K562 (cell line): ENCODE data around the gene GPRIN3. TPM values are rescaled to one million over a fixed set of nuclear protein-coding genes. Genes with fewer than 3 reads are reported as not detected.
A peak's percentile ranks its signal among the peaks of the same experiment; 100 is the strongest.

Experiments
- ATAC-seq: fragments of 200-7000 bp; cut with Tn5 transposase; 3 replicates; pipeline ENCODE4 v1.9.1; 2020; ENCODE audit warnings: moderate library complexity
- BruUV-seq: library from RNA; stranded (reverse); fragments of 400-500 nt; replicated peaks from 2 replicates; lab custom pipeline; 2021; lab: Mats Ljungman, UMichigan
- CTCF ChIA-PET: fragments of 300-600 bp; formaldehyde crosslinking; extraction: SDS; loops from one replicate; lab custom pipeline; 2021; ENCODE audit warnings: low intra/inter-chr PET ratio; lab: Yijun Ruan, JAX
- POLR2A ChIA-PET: fragments of 300-600, 350-650 bp; sonication (Branson Sonifier 250); formaldehyde crosslinking; extraction: SDS; loops from one replicate; lab custom pipeline; 2021; ENCODE audit warnings: antibody characterized with exemption, inconsistent platforms; lab: Yijun Ruan, JAX
- DNase-seq, 4 experiments: peaks; one replicate each; pipeline versions ENCODE4 v3.0.0 to v3.0.0-alpha.2; 2011 to 2018; ENCODE audit warnings: low spot score in 3 of 4, mixed read lengths in 3 of 4; ENCODE audit errors: extremely low read depth in 1 of 4
- FAIRE-seq: peaks from 2 replicates; lab custom pipeline; 2011; peaks lifted over from hg19 to GRCh38; lab: Jason Lieb, UNC
- H2AFZ ChIP-seq: 2 replicates; pipeline ENCODE4 v1.6.0; 2011; ENCODE audit warnings: low read depth, low read length, control low read depth, inconsistent platforms
- H3K27ac ChIP-seq: fragments of 200-600 bp; 3 replicates; pipeline ENCODE4 v1.8.0; 2011; ENCODE audit warnings: low read depth, mild to moderate bottlenecking, control low read depth, inconsistent platforms, low read length, moderate library complexity, mixed read lengths; ENCODE audit errors: extremely low read depth
- H3K27me3 ChIP-seq, 2 experiments: fragments of 300-600 bp in 1 of 2; 2 replicates in 1 of 2; 3 replicates in 1 of 2; pipeline versions ENCODE4 v1.6.0 to v1.8.0; 2011; ENCODE audit warnings: inconsistent platforms in 2 of 2, low read length in 2 of 2, mild to moderate bottlenecking in 1 of 2, mixed read lengths in 1 of 2, moderate library complexity in 1 of 2; ENCODE audit not compliant: control insufficient read depth in 2 of 2, insufficient read depth in 2 of 2
- H3K36me3 ChIP-seq: fragments of 300-600 bp; 3 replicates; pipeline ENCODE4 v1.8.0; 2011; ENCODE audit warnings: mild to moderate bottlenecking, low read length, inconsistent platforms; ENCODE audit not compliant: control insufficient read depth, insufficient read depth
- H3K4me1 ChIP-seq, 2 experiments: fragments of 200-600 bp in 1 of 2; replicated peaks in 1 of 2; 2 replicates in 1 of 2; 3 replicates in 1 of 2; pipeline versions ENCODE4 v1.5.1 to v1.8.0; 2011; ENCODE audit warnings: inconsistent platforms in 2 of 2, low read length in 2 of 2, mild to moderate bottlenecking in 1 of 2, mixed read lengths in 1 of 2, moderate library complexity in 1 of 2; ENCODE audit not compliant: control insufficient read depth in 2 of 2, insufficient read depth in 2 of 2
- H3K4me2 ChIP-seq: 2 replicates; pipeline ENCODE4 v1.6.1; 2011; ENCODE audit warnings: low read length, control low read depth, inconsistent platforms, mixed read lengths; ENCODE audit not compliant: insufficient read depth
- H3K4me3 ChIP-seq: fragments of 200-600 bp; sonication (generic), shearing (Covaris generic); 2 replicates; pipeline ENCODE4 v1.5.1; 2016; ENCODE audit warnings: control low read depth, inconsistent platforms
- H3K79me2 ChIP-seq: fragments of 200-600 bp; 3 replicates; pipeline ENCODE4 v1.8.0; 2011; ENCODE audit warnings: low read length, inconsistent platforms; ENCODE audit not compliant: control insufficient read depth, insufficient read depth
- H3K9ac ChIP-seq, 2 experiments: 2 replicates each; pipeline versions ENCODE4 v1.6.0 to v1.6.1; 2011; ENCODE audit warnings: low read depth in 2 of 2, low read length in 2 of 2, control low read depth in 1 of 2, inconsistent platforms in 1 of 2, mild to moderate bottlenecking in 1 of 2, mixed read lengths in 1 of 2; ENCODE audit not compliant: insufficient read depth in 1 of 2
- H3K9me1 ChIP-seq: one replicate; pipeline ENCODE4 v1.6.0; 2011; ENCODE audit warnings: inconsistent platforms, mild to moderate bottlenecking, low read length, moderate library complexity; ENCODE audit not compliant: control insufficient read depth, insufficient read depth
- H3K9me3 ChIP-seq: replicated peaks from 2 replicates; pipeline ENCODE4 v1.5.1; 2011; ENCODE audit warnings: low read depth, low read length, inconsistent platforms; ENCODE audit not compliant: control insufficient read depth, insufficient read depth
- H4K20me1 ChIP-seq: replicated peaks from 2 replicates; pipeline ENCODE4 v1.6.1; 2011; ENCODE audit warnings: low read length, inconsistent platforms, mixed read lengths; ENCODE audit not compliant: control insufficient read depth, insufficient read depth
- CREB3L1 ChIP-seq: fragments of 450-650 bp; IDR thresholded peaks from 2 replicates; pipeline ENCODE4 v1.6.1; 2014; ENCODE audit warnings: low read depth, mild to moderate bottlenecking, moderate library complexity, borderline replicate concordance
- HES1 ChIP-seq: fragments of 450-650 bp; IDR thresholded peaks from 2 replicates; pipeline ENCODE4 v1.6.1; 2016; ENCODE audit warnings: low read depth, mild to moderate bottlenecking, moderate library complexity
- IRF9 ChIP-seq: fragments of 450-650 bp; IDR thresholded peaks from 2 replicates; pipeline ENCODE4 v1.6.1; 2016; ENCODE audit warnings: missing biosample characterization, missing genetic modification characterization
- MAFK ChIP-seq: IDR thresholded peaks from 2 replicates; pipeline ENCODE4 v1.6.1; 2011; ENCODE audit warnings: low read length, improper control_type of control experiment
- MXD1 ChIP-seq: fragments of 250-450 bp; sonication (Bioruptor Pico); IDR thresholded peaks from 2 replicates; pipeline ENCODE4 v1.8.0; 2021; ENCODE audit warnings: borderline replicate concordance, mild to moderate bottlenecking, moderate library complexity; ENCODE audit not compliant: poor library complexity, severe bottlenecking
- POLR2H ChIP-seq: IDR thresholded peaks from 2 replicates; pipeline ENCODE4 v1.6.1; 2016; ENCODE audit warnings: missing genetic modification characterization, low read depth, mild to moderate bottlenecking, control low read depth, missing compliant biosample characterization, moderate library complexity
- RUNX1 ChIP-seq: sonication (generic); IDR thresholded peaks from 2 replicates; pipeline ENCODE4 v1.6.1; 2016; ENCODE audit warnings: antibody characterized with exemption, low read depth
- SP1 ChIP-seq: sonication (generic); formaldehyde crosslinking; IDR thresholded peaks from 2 replicates; pipeline ENCODE4 v1.8.1; 2022; ENCODE audit warnings: mild to moderate bottlenecking, missing genetic modification reagents
- SRSF1 ChIP-seq: fragments of 200-400 bp; formaldehyde crosslinking; IDR thresholded peaks from 2 replicates; pipeline ENCODE4 v1.6.1; 2017; ENCODE audit warnings: mild to moderate bottlenecking, low read depth, low read length, moderate library complexity
- TFE3 ChIP-seq: fragments of 450-650 bp; formaldehyde crosslinking; IDR thresholded peaks from 2 replicates; pipeline ENCODE4 v1.4.0; 2020; ENCODE audit warnings: mild to moderate bottlenecking, mixed read lengths
- TSHZ1 ChIP-seq: fragments of 250-450 bp; sonication (Bioruptor Pico); IDR thresholded peaks from 2 replicates; pipeline ENCODE4 v1.4.0; 2020; ENCODE audit warnings: mild to moderate bottlenecking, moderate library complexity
- ZBTB17 ChIP-seq: fragments of 450-650 bp; formaldehyde crosslinking; IDR thresholded peaks from 2 replicates; pipeline ENCODE4 v1.4.0; 2020; ENCODE audit warnings: mild to moderate bottlenecking
- ZNF134 ChIP-seq: fragments of 250-450 bp; sonication (Bioruptor Pico); conservative IDR thresholded peaks from 2 replicates; pipeline ENCODE4 v1.4.0; 2020
- WGBS: fragments of 100-300 bp; shearing (Covaris generic); methylation state at CpG from one replicate; pipeline ENCODE4 v1.1.6; 2016; ENCODE audit warnings: low coverage, mixed read lengths; ENCODE audit not compliant: insufficient coverage; ENCODE audit errors: missing lambda C conversion rate; 5-methylcytosine and 5-hydroxymethylcytosine counted together
- in situ Hi-C: fragments of 300-500 bp; cut with MboI; formaldehyde crosslinking; loops from 4 replicates; pipeline ENCODE4 v1.15.0; 2018; ENCODE audit warnings: inconsistent platforms, mixed read lengths
- intact Hi-C: fragments of 100-400 bp; cut with micrococcal nuclease; formaldehyde crosslinking; loops from 2 replicates; pipeline ENCODE4 v1.14.2; 2022
- polyA plus RNA-seq, 8 experiments: library from polyadenylated mRNA; depleted of rRNA in 4 of 8; stranded (reverse) in 5 of 8; unstranded in 3 of 8; fragments of >200 nt; fragmentation: Nextera tagmentation in 2 of 8; fragmentation: Illumina TruSeq in 1 of 8; extraction: Ambion mirVana in 2 of 8; extraction: Trizol in 1 of 8; gene quantifications; 2 replicates each; pipeline versions ENCODE4 v1.2.1 to v1.2.3, GENCODE V29; 2011 to 2014; ENCODE audit warnings: inconsistent platforms in 1 of 8, missing spikeins in 1 of 8
- total RNA-seq, 7 experiments: library from RNA; depleted of rRNA in 6 of 7; stranded (reverse); fragments of >200 nt in 6 of 7; fragmentation: Illumina TruSeq in 2 of 7; extraction: Trizol in 2 of 7; gene quantifications; 2 replicates each; pipeline versions ENCODE4 v1.2.1 to v1.2.3, GENCODE V29; 2011 to 2021; ENCODE audit warnings: low replicate concordance in 1 of 7

Gene GPRIN3
- total and polyA plus RNA-seq, 9 of the 15 experiments (the other 6 are each of a cell fraction or from before 2014, with no cell fraction given): 0.02 TPM; not detected in 8

GRCh38 chr4:89284020-89284424 lies 23.6 kb downstream of the GPRIN3 start:
- no peak overlapping the region for H3K4me3 ChIP-seq
- in situ Hi-C loops: no loop called here
- ChIA-PET POLR2A (interaction anchor here (0.6 to 1.5 kb wide), 2 partner anchors 9 kb away, joined by 3 to 4 read pairs; no protein-coding TSS in a partner anchor), CTCF (no interaction called here)
- H3K36me3 ChIP-seq: no peaks in the 10 kb centered on the region
- no peaks in the 10 kb centered on the region for H4K20me1 ChIP-seq
- no peaks in the 10 kb centered on the region for H3K9me1 ChIP-seq
- H3K27ac ChIP-seq: no peak overlapping the region
- FAIRE-seq (no peak), DNase-seq (no peak), ATAC-seq (no peak)
- H3K4me2 ChIP-seq: no peak overlapping the region
- H3K9ac ChIP-seq: no peak overlapping the region
- 0% methylated on average over 2 of the region's 2 CpGs for WGBS
- H3K4me1 ChIP-seq: 0 out of 5 replicates have a peak, but pooled peaks cover 0 to 2% of the 10 kb centered on the region in 2 experiments
- H2AFZ ChIP-seq: peak overlapping the region; percentile 16; the same call in 1 of the 2 replicates
- H3K9me3 ChIP-seq: no peaks in the 10 kb centered on the region
- H3K79me2 ChIP-seq: no peaks in the 10 kb centered on the region
- H3K27me3 ChIP-seq: no peaks in the 10 kb centered on the region
- BruUV-seq: no TSS peak
- intact Hi-C loops: no loop called here
- TF ChIP-seq RUNX1 (no peak), SP1 (CRISPR knock-in tag) (no peak), POLR2H (tag) (no peak), TSHZ1 (CRISPR knock-in tag) (no peak), CREB3L1 (no peak), ZBTB17 (CRISPR knock-in tag) (no peak), IRF9 (tag) (no peak), MXD1 (CRISPR knock-in tag) (no peak), TFE3 (CRISPR knock-in tag) (no peak), HES1 (no peak), SRSF1 (no peak), MAFK (no peak), ZNF134 (CRISPR knock-in tag) (no peak)
